HepG2 (cell line): ENCODE measurements around the gene CHN2. TPM values are rescaled to one million over a fixed set of nuclear protein-coding genes. Genes with fewer than 3 reads are reported as not detected.

Source experiments
- ATAD3A ChIP-seq: sonication (generic); formaldehyde crosslinking; IDR thresholded peaks from 2 replicates; pipeline ENCODE4 v1.4.0; 2020; ENCODE audit warnings: missing genetic modification reagents
- FOSL1 ChIP-seq: sonication (generic); formaldehyde crosslinking; IDR thresholded peaks from 2 replicates; pipeline ENCODE4 v1.9.0; 2021; ENCODE audit warnings: missing genetic modification reagents, borderline replicate concordance
- FOXM1 ChIP-seq: sonication (generic); formaldehyde crosslinking; IDR thresholded peaks from 2 replicates; pipeline ENCODE4 v1.5.0; 2020; ENCODE audit warnings: missing genetic modification reagents
- FOXO1 ChIP-seq: sonication (generic); formaldehyde crosslinking; IDR thresholded peaks from 2 replicates; pipeline ENCODE4 v1.4.0; 2020; ENCODE audit warnings: missing genetic modification reagents
- KDM3A ChIP-seq: IDR thresholded peaks from 2 replicates; pipeline ENCODE4 v1.6.1; 2018; ENCODE audit warnings: low read depth, missing compliant biosample characterization
- NFRKB ChIP-seq: fragments of 450-650 bp; IDR thresholded peaks from 2 replicates; pipeline ENCODE4 v1.6.1; 2017
- NFYB ChIP-seq: sonication (generic); formaldehyde crosslinking; IDR thresholded peaks from 2 replicates; pipeline ENCODE4 v1.4.0; 2020; ENCODE audit warnings: missing genetic modification reagents
- NR2C2 ChIP-seq: sonication (generic); formaldehyde crosslinking; IDR thresholded peaks from 2 replicates; pipeline ENCODE4 v1.4.0; 2020; ENCODE audit warnings: missing genetic modification reagents, mild to moderate bottlenecking, moderate library complexity, borderline replicate concordance
- PCBP2 ChIP-seq: fragments of 200-400 bp; formaldehyde crosslinking; optimal IDR thresholded peaks from 2 replicates; pipeline ENCODE3; 2018; ENCODE audit warnings: low read length, low read depth; ENCODE audit not compliant: poor library complexity, severe bottlenecking
- PHF21A ChIP-seq: sonication (generic); formaldehyde crosslinking; IDR thresholded peaks from 2 replicates; pipeline ENCODE4 v1.5.0; 2020; ENCODE audit warnings: mild to moderate bottlenecking, missing genetic modification reagents
- RAD21 ChIP-seq: fragments of 450-650 bp; formaldehyde crosslinking; IDR thresholded peaks from 2 replicates; pipeline ENCODE4 v1.5.0; 2020; ENCODE audit warnings: mild to moderate bottlenecking
- TBL1XR1 ChIP-seq: fragments of 150-350 bp; IDR thresholded peaks from 2 replicates; pipeline ENCODE4 v1.6.1; 2014; ENCODE audit warnings: borderline replicate concordance, low read length; ENCODE audit not compliant: partially characterized antibody
- TBX2 ChIP-seq: sonication (generic); formaldehyde crosslinking; IDR thresholded peaks from 2 replicates; pipeline ENCODE4 v1.5.0; 2020; ENCODE audit warnings: missing genetic modification reagents, mild to moderate bottlenecking, borderline replicate concordance
- ZBTB25 ChIP-seq: IDR thresholded peaks from 2 replicates; pipeline ENCODE4 v1.6.1; 2018; ENCODE audit warnings: missing genetic modification reagents
- ZBTB7A ChIP-seq: sonication (generic); formaldehyde crosslinking; IDR thresholded peaks from 2 replicates; pipeline ENCODE4 v1.8.0; 2022; ENCODE audit warnings: mild to moderate bottlenecking, missing genetic modification reagents
- ZNF12 ChIP-seq: sonication (generic); formaldehyde crosslinking; IDR thresholded peaks from 2 replicates; pipeline ENCODE4 v1.5.0; 2020; ENCODE audit warnings: missing genetic modification reagents
- ZNF230 ChIP-seq: sonication (generic); formaldehyde crosslinking; IDR thresholded peaks from 2 replicates; pipeline ENCODE4 v1.4.0; 2020; ENCODE audit warnings: mild to moderate bottlenecking, missing genetic modification reagents
- ZNF253 ChIP-seq: sonication (generic); formaldehyde crosslinking; IDR thresholded peaks from 2 replicates; pipeline ENCODE4 v1.8.0; 2022; ENCODE audit warnings: mild to moderate bottlenecking, missing genetic modification reagents, borderline replicate concordance
- ZNF263 ChIP-seq: sonication (generic); formaldehyde crosslinking; IDR thresholded peaks from 2 replicates; pipeline ENCODE4 v1.4.0; 2020; ENCODE audit warnings: missing genetic modification reagents
- ZNF552 ChIP-seq: sonication (generic); formaldehyde crosslinking; IDR thresholded peaks from 2 replicates; pipeline ENCODE4 v1.9.0; 2022; ENCODE audit warnings: missing genetic modification reagents, mild to moderate bottlenecking, borderline replicate concordance
- ZNF761 ChIP-seq: sonication (generic); formaldehyde crosslinking; conservative IDR thresholded peaks from 2 replicates; pipeline ENCODE4 v1.4.0; 2020; ENCODE audit warnings: mild to moderate bottlenecking, missing genetic modification reagents
- polyA plus RNA-seq, 8 experiments: library from polyadenylated mRNA; depleted of rRNA in 3 of 8; stranded (reverse) in 7 of 8; unstranded in 1 of 8; fragments of >200 nt; fragmentation: Illumina TruSeq in 4 of 8; extraction: Trizol in 4 of 8; gene quantifications; 2 replicates each; pipeline versions ENCODE4 v1.2.1 to v1.2.3, GENCODE V29; 2011 to 2016; ENCODE audit warnings: low read depth in 4 of 8, missing spikeins in 1 of 8, mixed read lengths in 1 of 8; ENCODE audit not compliant: insufficient read depth in 1 of 8
- total RNA-seq, 5 experiments: library from RNA; depleted of rRNA; stranded (reverse); fragments of >200 nt; fragmentation: Illumina TruSeq; extraction: Trizol; gene quantifications; 2 replicates each; pipeline ENCODE4 v1.2.3, GENCODE V29; 2016; ENCODE audit warnings: low read depth in 1 of 5
- TF ChIP-seq, protein P1 (sequence below): sonication (generic); formaldehyde crosslinking; IDR thresholded peaks from 2 replicates; pipeline ENCODE4 v1.5.1; 2020; ENCODE audit warnings: mild to moderate bottlenecking, missing genetic modification reagents, moderate library complexity
- TF ChIP-seq, protein P2 (sequence below): sonication (generic); formaldehyde crosslinking; IDR thresholded peaks from 2 replicates; pipeline ENCODE4 v1.5.1; 2020; ENCODE audit warnings: missing genetic modification reagents, mild to moderate bottlenecking, borderline replicate concordance
- TF ChIP-seq, protein P3 (sequence below): sonication (generic); formaldehyde crosslinking; IDR thresholded peaks from 2 replicates; pipeline ENCODE4 v1.4.0; 2020; ENCODE audit warnings: low read depth, mild to moderate bottlenecking, missing genetic modification reagents

CHN2 gene
- total and polyA plus RNA-seq, 2 of the 13 experiments (the other 11 are each of a cell fraction or from before 2014, with no cell fraction given) = 23.5 to 30.5 TPM

DNA sequence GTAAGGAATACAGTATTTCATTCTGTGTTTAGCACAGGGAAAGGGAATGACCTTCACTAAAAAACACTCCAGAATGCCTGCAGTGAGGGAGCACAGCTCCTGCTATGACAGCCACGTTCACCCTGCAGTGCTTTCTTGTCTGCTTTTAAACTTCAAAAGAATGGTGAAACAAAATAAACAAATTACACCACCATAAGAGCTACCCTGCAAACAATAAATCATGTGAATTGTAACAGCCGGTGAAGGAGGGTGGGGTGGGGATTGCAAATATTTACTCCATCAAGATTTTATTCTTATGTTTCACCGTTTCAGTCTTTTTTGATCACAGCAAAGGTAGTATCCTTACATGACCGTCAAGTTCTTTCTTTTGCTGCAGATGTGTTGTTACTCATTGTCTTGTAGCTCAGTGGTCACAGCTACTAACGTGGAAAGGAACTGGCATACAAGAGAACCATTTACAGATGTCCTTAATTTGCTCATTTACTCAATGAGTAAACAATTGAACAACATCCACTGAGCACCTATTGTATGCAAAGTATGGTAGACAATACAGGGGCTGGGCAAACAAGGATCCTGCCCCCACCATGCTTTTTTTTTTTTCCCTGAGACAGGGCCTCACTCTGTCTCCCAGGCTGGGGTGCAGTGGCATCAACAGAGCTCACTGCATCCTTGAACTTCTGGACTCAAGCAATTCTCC, 4.1 kb upstream of the CHN2 start (continued):
- TF ChIP-seq, protein P1, sequence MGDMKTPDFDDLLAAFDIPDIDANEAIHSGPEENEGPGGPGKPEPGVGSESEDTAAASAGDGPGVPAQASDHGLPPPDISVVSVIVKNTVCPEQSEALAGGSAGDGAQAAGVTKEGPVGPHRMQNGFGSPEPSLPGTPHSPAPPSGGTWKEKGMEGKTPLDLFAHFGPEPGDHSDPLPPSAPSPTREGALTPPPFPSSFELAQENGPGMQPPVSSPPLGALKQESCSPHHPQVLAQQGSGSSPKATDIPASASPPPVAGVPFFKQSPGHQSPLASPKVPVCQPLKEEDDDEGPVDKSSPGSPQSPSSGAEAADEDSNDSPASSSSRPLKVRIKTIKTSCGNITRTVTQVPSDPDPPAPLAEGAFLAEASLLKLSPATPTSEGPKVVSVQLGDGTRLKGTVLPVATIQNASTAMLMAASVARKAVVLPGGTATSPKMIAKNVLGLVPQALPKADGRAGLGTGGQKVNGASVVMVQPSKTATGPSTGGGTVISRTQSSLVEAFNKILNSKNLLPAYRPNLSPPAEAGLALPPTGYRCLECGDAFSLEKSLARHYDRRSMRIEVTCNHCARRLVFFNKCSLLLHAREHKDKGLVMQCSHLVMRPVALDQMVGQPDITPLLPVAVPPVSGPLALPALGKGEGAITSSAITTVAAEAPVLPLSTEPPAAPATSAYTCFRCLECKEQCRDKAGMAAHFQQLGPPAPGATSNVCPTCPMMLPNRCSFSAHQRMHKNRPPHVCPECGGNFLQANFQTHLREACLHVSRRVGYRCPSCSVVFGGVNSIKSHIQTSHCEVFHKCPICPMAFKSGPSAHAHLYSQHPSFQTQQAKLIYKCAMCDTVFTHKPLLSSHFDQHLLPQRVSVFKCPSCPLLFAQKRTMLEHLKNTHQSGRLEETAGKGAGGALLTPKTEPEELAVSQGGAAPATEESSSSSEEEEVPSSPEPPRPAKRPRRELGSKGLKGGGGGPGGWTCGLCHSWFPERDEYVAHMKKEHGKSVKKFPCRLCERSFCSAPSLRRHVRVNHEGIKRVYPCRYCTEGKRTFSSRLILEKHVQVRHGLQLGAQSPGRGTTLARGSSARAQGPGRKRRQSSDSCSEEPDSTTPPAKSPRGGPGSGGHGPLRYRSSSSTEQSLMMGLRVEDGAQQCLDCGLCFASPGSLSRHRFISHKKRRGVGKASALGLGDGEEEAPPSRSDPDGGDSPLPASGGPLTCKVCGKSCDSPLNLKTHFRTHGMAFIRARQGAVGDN (CRISPR knock-in tag) = no peak
- TF ChIP-seq ZNF253 = no peak
- TF ChIP-seq NR2C2 (CRISPR knock-in tag) = peak; percentile 58; the same call in 1 of the 2 replicates
- no peak; the same call in 1 of the 2 replicates for TF ChIP-seq KDM3A (CRISPR knock-in tag)
- TF ChIP-seq TBL1XR1 = peak; percentile 22
- TF ChIP-seq ZBTB7A (CRISPR knock-in tag) = no peak
- TF ChIP-seq, protein P2, sequence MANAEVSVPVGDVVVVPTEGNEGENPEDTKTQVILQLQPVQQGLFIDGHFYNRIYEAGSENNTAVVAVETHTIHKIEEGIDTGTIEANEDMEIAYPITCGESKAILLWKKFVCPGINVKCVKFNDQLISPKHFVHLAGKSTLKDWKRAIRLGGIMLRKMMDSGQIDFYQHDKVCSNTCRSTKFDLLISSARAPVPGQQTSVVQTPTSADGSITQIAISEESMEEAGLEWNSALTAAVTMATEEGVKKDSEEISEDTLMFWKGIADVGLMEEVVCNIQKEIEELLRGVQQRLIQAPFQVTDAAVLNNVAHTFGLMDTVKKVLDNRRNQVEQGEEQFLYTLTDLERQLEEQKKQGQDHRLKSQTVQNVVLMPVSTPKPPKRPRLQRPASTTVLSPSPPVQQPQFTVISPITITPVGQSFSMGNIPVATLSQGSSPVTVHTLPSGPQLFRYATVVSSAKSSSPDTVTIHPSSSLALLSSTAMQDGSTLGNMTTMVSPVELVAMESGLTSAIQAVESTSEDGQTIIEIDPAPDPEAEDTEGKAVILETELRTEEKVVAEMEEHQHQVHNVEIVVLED (CRISPR knock-in tag) = no peak; the same call in 1 of the 2 replicates
- no peak for TF ChIP-seq FOXM1
- TF ChIP-seq RAD21 (CRISPR knock-in tag) = no peak
- TF ChIP-seq, protein P3, sequence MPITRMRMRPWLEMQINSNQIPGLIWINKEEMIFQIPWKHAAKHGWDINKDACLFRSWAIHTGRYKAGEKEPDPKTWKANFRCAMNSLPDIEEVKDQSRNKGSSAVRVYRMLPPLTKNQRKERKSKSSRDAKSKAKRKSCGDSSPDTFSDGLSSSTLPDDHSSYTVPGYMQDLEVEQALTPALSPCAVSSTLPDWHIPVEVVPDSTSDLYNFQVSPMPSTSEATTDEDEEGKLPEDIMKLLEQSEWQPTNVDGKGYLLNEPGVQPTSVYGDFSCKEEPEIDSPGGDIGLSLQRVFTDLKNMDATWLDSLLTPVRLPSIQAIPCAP (CRISPR knock-in tag) = no peak
- TF ChIP-seq ZNF230 (CRISPR knock-in tag) = no peak
- TF ChIP-seq ZNF761 (CRISPR knock-in tag) = no peak
- no peak for TF ChIP-seq NFRKB
- peak; percentile 90 for TF ChIP-seq TBX2 (CRISPR knock-in tag)
- no peak for TF ChIP-seq NFYB (CRISPR knock-in tag)
- TF ChIP-seq ZNF263 = peak; percentile 88
- TF ChIP-seq PCBP2 = no peak
- peak; percentile 50; the same call in 1 of the 2 replicates for TF ChIP-seq ZNF12 (CRISPR knock-in tag)
- peak; percentile 78; the same call in 1 of the 2 replicates for TF ChIP-seq FOXO1 (CRISPR knock-in tag)
- peak; percentile 55; the same call in 1 of the 2 replicates for TF ChIP-seq PHF21A (CRISPR knock-in tag)
- TF ChIP-seq ZNF552 (CRISPR knock-in tag) = no peak
- no peak for TF ChIP-seq ATAD3A (CRISPR knock-in tag)
- no peak for TF ChIP-seq FOSL1 (CRISPR knock-in tag)
- TF ChIP-seq ZBTB25 = 0 out of 2 replicates have a peak, but pooled peaks have one; percentile 31
